Astrocyte (in vitro differentiated cells and primary cell): ENCODE data around the gene ERRFI1. TPM values are rescaled to one million over a fixed set of nuclear protein-coding genes. Genes with fewer than 3 reads are reported as not detected.
"Not testable (repeated sequence)": the region's sequence is repeated elsewhere in the genome, so short reads cannot be mapped to it uniquely, and the experiment has no call there.

Source experiments
- DNase-seq: peaks from one replicate; pipeline ENCODE4 v3.0.0-alpha.2; 2010; ENCODE audit warnings: low read depth
- FAIRE-seq: peaks from 2 replicates; lab custom pipeline; 2011; peaks lifted over from hg19 to GRCh38; lab: Jason Lieb, UNC
- H2AFZ ChIP-seq: 2 replicates; pipeline ENCODE4 v1.6.0; 2012; ENCODE audit warnings: low read depth, low read length, inconsistent platforms
- H3K27ac ChIP-seq: 2 replicates; pipeline ENCODE4 v1.5.1; 2011; ENCODE audit warnings: low read depth, low read length, inconsistent platforms
- H3K27me3 ChIP-seq: 2 replicates; pipeline ENCODE4 v1.6.0; 2011; ENCODE audit warnings: low read length, inconsistent platforms; ENCODE audit not compliant: insufficient read depth
- H3K36me3 ChIP-seq: 2 replicates; pipeline ENCODE4 v1.5.1; 2011; ENCODE audit warnings: low read length, inconsistent platforms; ENCODE audit not compliant: insufficient read depth
- H3K4me1 ChIP-seq: 2 replicates; pipeline ENCODE4 v1.5.1; 2011; ENCODE audit warnings: low read length, inconsistent platforms; ENCODE audit not compliant: insufficient read depth
- H3K4me2 ChIP-seq: 2 replicates; pipeline ENCODE4 v1.6.0; 2012; ENCODE audit warnings: low read length, inconsistent platforms
- H3K4me3 ChIP-seq: 2 replicates; pipeline ENCODE4 v1.5.1; 2011; ENCODE audit warnings: low read depth, mild to moderate bottlenecking, low read length, inconsistent platforms; ENCODE audit not compliant: insufficient read depth
- H3K79me2 ChIP-seq: 2 replicates; pipeline ENCODE4 v1.6.0; 2012; ENCODE audit warnings: mild to moderate bottlenecking, low read length, inconsistent platforms; ENCODE audit not compliant: insufficient read depth
- H3K9ac ChIP-seq: 2 replicates; pipeline ENCODE4 v1.6.0; 2012; ENCODE audit warnings: mild to moderate bottlenecking, low read length, inconsistent platforms
- H3K9me3 ChIP-seq: 2 replicates; pipeline ENCODE4 v1.5.1; 2012; ENCODE audit warnings: low read depth, mild to moderate bottlenecking, low read length, inconsistent platforms; ENCODE audit not compliant: insufficient read depth
- H4K20me1 ChIP-seq: 2 replicates; pipeline ENCODE4 v1.6.0; 2012; ENCODE audit warnings: low read length, inconsistent platforms; ENCODE audit not compliant: insufficient read depth
- H3K27ac Mint-ChIP-seq: one replicate; pipeline ENCODE4 v1.8.0; 2021; ENCODE audit warnings: mild to moderate bottlenecking, mixed read lengths; ENCODE audit not compliant: unreplicated experiment
- H3K27me3 Mint-ChIP-seq: one replicate; pipeline ENCODE4 v1.8.0; 2021; ENCODE audit warnings: low read depth, mixed read lengths; ENCODE audit not compliant: unreplicated experiment
- H3K36me3 Mint-ChIP-seq: one replicate; pipeline ENCODE4 v1.8.0; 2021; ENCODE audit warnings: low read depth, mixed read lengths; ENCODE audit not compliant: unreplicated experiment
- H3K4me1 Mint-ChIP-seq: one replicate; pipeline ENCODE4 v1.8.0; 2021; ENCODE audit warnings: low read depth, mixed read lengths; ENCODE audit not compliant: unreplicated experiment
- H3K4me3 Mint-ChIP-seq: one replicate; pipeline ENCODE4 v1.8.0; 2021; ENCODE audit warnings: mild to moderate bottlenecking, moderate library complexity, mixed read lengths; ENCODE audit not compliant: unreplicated experiment
- H3K9me3 Mint-ChIP-seq: one replicate; pipeline ENCODE4 v1.8.0; 2021; ENCODE audit warnings: mild to moderate bottlenecking, mixed read lengths; ENCODE audit not compliant: unreplicated experiment
- EZH2 ChIP-seq: IDR thresholded peaks from 2 replicates; pipeline ENCODE4 v1.6.1; 2012; ENCODE audit warnings: mild to moderate bottlenecking, low read length, inconsistent platforms; ENCODE audit not compliant: insufficient read depth
- total RNA-seq: library from RNA; stranded (reverse); gene quantifications from 2 replicates; pipeline ENCODE4 v1.2.1, GENCODE V29; 2021
- TF ChIP-seq, protein P1 (sequence below): IDR thresholded peaks from 2 replicates; pipeline ENCODE4 v1.5.1; 2011; ENCODE audit warnings: low read depth, mild to moderate bottlenecking, inconsistent platforms, low read length, moderate library complexity; ENCODE audit not compliant: insufficient read depth

The ERRFI1 gene
- total RNA-seq, 1 donor from 2014 or later = 81.5 TPM

DNA sequence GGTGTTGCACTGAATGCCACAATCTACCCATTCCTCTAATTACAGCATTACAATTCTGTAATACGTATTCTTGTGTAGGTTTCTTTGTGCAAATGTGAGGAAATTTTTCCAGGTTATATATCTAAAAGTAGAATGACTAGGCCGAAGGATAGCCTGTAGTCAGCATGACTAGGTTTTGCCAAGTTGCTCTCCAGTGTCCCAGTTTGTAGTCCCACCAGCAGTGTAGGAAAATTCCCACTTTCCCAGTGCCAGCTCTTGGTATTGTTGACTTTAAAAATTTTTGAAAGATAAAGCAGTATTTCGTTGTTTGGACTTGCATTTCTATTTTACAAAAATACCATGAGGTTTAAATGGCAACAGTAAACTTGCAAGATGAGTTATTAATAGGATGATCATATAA is 61.6 kb downstream of the ERRFI1 start:
- Histone ChIP-seq H3K4me2 (no peak overlapping the region), H4K20me1 (peaks cover 33% of the 10 kb centered on the region), H3K9me3 (no peaks in the 10 kb centered on the region), H3K27ac (no peak overlapping the region), H2AFZ (no peak overlapping the region), H3K79me2 (peaks cover 72% of the 10 kb centered on the region), H3K27me3 (no peaks in the 10 kb centered on the region), H3K9ac (no peak overlapping the region), H3K36me3 (peaks cover 35% of the 10 kb centered on the region), H3K4me3 (no peak overlapping the region), H3K4me1 (peaks cover 4% of the 10 kb centered on the region)
- peaks cover 8% of the 10 kb centered on the region for H3K36me3 Mint-ChIP-seq
- FAIRE-seq = no peak
- no peak overlapping the region for H3K4me3 Mint-ChIP-seq
- H3K27me3 Mint-ChIP-seq = no peaks in the 10 kb centered on the region
- H3K4me1 Mint-ChIP-seq = peaks cover 10% of the 10 kb centered on the region
- no peak overlapping the region for H3K27ac Mint-ChIP-seq
- no peaks in the 10 kb centered on the region for H3K9me3 Mint-ChIP-seq
- DNase-seq = no peak
- TF ChIP-seq, protein P1, sequence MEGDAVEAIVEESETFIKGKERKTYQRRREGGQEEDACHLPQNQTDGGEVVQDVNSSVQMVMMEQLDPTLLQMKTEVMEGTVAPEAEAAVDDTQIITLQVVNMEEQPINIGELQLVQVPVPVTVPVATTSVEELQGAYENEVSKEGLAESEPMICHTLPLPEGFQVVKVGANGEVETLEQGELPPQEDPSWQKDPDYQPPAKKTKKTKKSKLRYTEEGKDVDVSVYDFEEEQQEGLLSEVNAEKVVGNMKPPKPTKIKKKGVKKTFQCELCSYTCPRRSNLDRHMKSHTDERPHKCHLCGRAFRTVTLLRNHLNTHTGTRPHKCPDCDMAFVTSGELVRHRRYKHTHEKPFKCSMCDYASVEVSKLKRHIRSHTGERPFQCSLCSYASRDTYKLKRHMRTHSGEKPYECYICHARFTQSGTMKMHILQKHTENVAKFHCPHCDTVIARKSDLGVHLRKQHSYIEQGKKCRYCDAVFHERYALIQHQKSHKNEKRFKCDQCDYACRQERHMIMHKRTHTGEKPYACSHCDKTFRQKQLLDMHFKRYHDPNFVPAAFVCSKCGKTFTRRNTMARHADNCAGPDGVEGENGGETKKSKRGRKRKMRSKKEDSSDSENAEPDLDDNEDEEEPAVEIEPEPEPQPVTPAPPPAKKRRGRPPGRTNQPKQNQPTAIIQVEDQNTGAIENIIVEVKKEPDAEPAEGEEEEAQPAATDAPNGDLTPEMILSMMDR = no peak
- TF ChIP-seq EZH2 = no peak

DNA sequence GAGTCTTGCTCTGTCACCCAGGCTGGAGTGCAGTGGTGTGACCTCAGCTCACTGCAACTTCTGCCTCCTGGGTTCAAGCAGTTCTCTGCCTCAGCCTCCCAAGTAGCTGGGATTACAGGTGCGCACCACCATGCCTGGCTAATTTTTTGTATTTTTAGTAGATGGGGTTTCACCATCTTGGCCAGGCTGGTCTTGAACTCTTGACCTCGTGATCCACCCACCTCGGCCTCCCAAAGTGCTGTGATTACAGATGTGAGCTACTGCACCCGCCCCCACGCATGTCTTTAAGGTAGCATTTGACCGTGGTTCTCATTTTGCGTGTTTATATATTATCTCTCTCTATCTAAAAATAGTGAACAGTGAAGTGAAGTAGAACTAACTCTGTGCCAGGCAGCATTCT is 62.3 kb downstream of the ERRFI1 start:
- not testable (repeated sequence) for H3K9me3 Mint-ChIP-seq, DNase-seq, H2AFZ ChIP-seq, H3K27ac Mint-ChIP-seq, H3K27me3 ChIP-seq, H3K27ac ChIP-seq, H3K4me1 Mint-ChIP-seq, FAIRE-seq, H3K9ac ChIP-seq, H3K36me3 Mint-ChIP-seq, H3K27me3 Mint-ChIP-seq, H3K9me3 ChIP-seq, H3K4me2 ChIP-seq, H3K4me1 ChIP-seq, H3K4me3 ChIP-seq
- H3K36me3 ChIP-seq = peaks cover 30% of the 10 kb centered on the region
- H3K79me2 ChIP-seq = peaks cover 69% of the 10 kb centered on the region
- H4K20me1 ChIP-seq = peaks cover 33% of the 10 kb centered on the region
- peak overlapping the region; percentile 57 for H3K4me3 Mint-ChIP-seq

DNA sequence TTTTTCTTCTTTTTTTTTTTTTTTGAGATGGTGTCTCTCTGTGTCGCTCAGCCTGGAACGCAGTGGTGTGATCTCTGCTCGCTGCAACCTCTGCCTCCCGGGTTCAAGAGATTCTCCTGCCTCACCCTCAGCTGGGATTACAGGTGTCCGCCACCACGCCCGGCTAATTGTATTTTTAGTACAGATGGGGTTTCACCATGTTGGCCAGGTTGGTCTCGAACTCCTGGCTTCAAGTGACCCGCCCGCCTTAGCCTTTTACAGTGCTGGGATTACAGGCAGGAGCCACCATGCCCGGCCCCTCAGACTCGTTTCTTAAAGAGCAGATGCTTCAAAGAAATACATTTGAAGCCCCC is 62.8 kb downstream of the ERRFI1 start:
- not testable (repeated sequence) for FAIRE-seq, H3K27me3 ChIP-seq, H3K9me3 Mint-ChIP-seq, H2AFZ ChIP-seq, DNase-seq, H3K4me1 Mint-ChIP-seq, H3K9ac ChIP-seq, H3K36me3 Mint-ChIP-seq, H3K9me3 ChIP-seq, H3K27me3 Mint-ChIP-seq, H3K4me3 ChIP-seq, H3K27ac ChIP-seq, H3K4me1 ChIP-seq, H3K27ac Mint-ChIP-seq, H3K4me3 Mint-ChIP-seq, H3K4me2 ChIP-seq
- peaks cover 33% of the 10 kb centered on the region for H4K20me1 ChIP-seq
- H3K79me2 ChIP-seq = peaks cover 64% of the 10 kb centered on the region
- H3K36me3 ChIP-seq = peaks cover 30% of the 10 kb centered on the region
